AG04449 (cell line): Measurements from ENCODE around the gene ANKIB1.

Experiments
- CTCF ChIA-PET: fragments of 350-600 bp; formaldehyde crosslinking; extraction: SDS; loops from one replicate; lab custom pipeline; 2021; ENCODE audit warnings: antibody characterized with exemption; lab: Yijun Ruan, JAX
- POLR2A ChIA-PET: fragments of 400-600, 350-600 bp; formaldehyde crosslinking; extraction: SDS; loops from one replicate; lab custom pipeline; 2020; ENCODE audit warnings: antibody characterized with exemption, inconsistent platforms; lab: Yijun Ruan, JAX
- DNase-seq: peaks from one replicate; pipeline ENCODE4 v3.0.0-alpha.2; 2010; ENCODE audit warnings: low read depth, low spot score
- H3K4me3 ChIP-seq: 2 replicates; pipeline ENCODE4 v1.5.1; 2011; ENCODE audit warnings: low read depth, mild to moderate bottlenecking, control low read depth, low read length
- TF ChIP-seq, protein P1 (sequence below): IDR thresholded peaks from one replicate; pipeline ENCODE4 v1.5.1; 2011; ENCODE audit warnings: mild to moderate bottlenecking, moderate library complexity, low read length, control low read depth, inconsistent platforms; ENCODE audit not compliant: insufficient read depth; ENCODE audit errors: missing control alignments

The ANKIB1 gene

DNA sequence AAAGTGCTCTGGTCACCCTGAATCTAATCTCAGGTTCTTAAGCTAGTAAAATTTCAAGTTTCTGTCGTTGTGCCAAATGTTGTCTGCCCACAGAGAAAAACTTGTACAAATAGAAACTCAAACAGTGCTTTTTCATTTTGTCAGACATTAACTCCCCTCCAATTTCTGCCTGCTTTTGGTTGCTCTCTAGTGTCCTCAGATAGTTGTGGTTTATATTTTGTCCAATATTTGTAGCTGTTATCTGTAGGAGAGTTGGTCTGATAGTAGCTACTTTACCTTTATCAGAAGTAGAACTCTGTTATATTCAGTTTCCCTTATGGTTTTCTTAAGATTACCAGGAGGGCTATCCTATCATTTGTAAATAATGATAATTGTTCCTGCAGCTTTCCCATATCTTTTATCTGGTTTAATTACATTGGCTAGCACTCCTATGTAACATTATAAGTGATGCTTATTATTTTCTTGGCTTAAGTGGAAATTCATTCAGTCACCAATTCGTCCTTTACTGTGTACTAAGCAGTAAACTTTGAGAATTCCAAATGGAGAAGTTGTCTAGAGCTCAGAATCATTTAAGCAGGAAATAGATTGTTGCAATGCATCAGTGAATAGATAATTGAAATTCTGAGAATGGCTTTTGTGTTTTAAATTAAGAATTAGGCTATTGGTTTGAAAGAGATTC is 91.0 kb downstream of the ANKIB1 start:
- ChIA-PET CTCF (no interaction called here), POLR2A (no interaction called here)
- no peak for DNase-seq
- no peak overlapping the region for H3K4me3 ChIP-seq
- TF ChIP-seq, protein P1, sequence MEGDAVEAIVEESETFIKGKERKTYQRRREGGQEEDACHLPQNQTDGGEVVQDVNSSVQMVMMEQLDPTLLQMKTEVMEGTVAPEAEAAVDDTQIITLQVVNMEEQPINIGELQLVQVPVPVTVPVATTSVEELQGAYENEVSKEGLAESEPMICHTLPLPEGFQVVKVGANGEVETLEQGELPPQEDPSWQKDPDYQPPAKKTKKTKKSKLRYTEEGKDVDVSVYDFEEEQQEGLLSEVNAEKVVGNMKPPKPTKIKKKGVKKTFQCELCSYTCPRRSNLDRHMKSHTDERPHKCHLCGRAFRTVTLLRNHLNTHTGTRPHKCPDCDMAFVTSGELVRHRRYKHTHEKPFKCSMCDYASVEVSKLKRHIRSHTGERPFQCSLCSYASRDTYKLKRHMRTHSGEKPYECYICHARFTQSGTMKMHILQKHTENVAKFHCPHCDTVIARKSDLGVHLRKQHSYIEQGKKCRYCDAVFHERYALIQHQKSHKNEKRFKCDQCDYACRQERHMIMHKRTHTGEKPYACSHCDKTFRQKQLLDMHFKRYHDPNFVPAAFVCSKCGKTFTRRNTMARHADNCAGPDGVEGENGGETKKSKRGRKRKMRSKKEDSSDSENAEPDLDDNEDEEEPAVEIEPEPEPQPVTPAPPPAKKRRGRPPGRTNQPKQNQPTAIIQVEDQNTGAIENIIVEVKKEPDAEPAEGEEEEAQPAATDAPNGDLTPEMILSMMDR, result no peak

DNA sequence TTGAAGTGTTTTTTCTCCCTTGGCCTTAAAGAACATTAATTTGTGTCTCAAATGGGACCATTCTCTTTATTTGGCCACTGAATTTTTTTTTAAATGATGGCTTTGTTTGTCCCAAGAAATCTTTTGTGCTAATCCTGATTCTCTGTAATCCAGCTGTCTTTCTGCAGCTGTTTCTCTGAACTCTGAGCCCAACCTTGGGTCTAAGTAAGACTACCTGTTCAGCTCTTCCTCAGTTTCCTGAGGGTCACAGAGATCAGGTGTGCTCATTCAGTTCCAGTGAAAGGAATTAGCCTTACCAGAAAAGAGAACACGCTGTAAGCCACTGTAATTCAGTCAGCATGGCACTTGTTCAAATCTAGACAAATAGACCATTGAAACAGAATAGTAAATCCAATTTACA is 94.2 kb downstream of the ANKIB1 start:
- ChIA-PET POLR2A (no interaction called here), CTCF (no interaction called here)
- no peak overlapping the region for H3K4me3 ChIP-seq

DNA sequence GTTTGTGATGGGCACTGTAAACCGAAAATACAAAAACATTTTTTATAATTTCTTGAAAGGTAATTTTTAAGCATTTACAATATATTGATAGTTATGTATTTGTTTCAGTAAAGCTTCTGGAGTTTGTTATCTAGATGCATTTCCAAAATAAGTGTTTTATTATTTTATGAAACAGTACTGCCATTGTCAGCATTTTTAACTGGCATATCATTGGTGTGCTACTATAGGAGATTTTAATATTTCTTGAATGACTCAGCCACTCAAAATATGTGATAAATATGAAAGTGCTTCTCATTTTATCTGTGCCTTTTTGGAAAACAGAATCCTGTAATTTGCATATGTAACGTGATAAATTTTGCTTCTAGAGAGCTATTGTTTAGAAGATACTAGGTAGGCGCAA is 97.9 kb downstream of the ANKIB1 start:
- TF ChIP-seq, protein P1, result no peak
- DNase-seq, result no peak
- ChIA-PET POLR2A (no interaction called here), CTCF (no interaction called here)
- H3K4me3 ChIP-seq, result no peak overlapping the region

More for the DNA sequence above, 94.2 kb downstream of the ANKIB1 start:
- DNase-seq, result no peak
- TF ChIP-seq, protein P1, result no peak

DNA sequence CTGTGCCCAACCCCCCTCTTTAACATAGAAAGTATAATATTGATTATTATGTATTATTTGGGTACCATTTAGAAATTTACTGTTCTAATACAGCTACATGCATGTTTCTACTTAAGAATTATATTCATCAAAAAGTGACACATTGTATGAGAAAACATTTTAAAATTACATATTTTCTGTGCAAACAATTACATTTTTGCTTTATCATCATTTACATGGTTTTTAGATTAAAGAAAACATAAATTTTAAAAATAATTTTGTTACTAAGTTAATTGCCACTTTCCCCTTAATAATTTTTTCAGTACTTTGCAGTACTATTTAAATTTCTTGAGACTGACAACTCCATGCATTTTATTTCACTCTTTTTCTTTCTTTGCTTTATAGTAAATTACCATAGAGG is 106.2 kb downstream of the ANKIB1 start:
- CTCF ChIA-PET, result interaction anchor here (1.1 kb wide), 1 partner anchor 15 kb away, joined by 3 read pairs; no protein-coding TSS in a partner anchor
- TF ChIP-seq, protein P1, result no peak
- no peak overlapping the region for H3K4me3 ChIP-seq
- DNase-seq, result no peak
- POLR2A ChIA-PET, result no interaction called here

DNA sequence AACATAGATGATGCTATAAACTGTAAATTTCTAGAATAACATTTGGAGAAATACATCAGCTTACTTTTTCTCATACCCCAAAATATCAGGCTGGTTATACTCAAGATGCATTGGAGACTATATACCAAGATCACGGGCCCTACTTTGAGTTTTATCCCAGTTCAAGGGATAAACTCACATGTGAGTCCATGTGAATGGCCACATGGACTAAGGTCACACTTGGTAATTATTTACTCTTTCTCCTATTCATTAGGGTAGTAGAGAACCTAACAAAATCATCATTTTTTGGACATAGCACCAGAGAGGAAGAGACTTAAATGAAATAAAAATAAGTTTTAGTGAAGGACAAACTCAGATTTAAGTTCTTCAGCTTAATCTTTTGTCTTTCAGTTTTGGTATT is 108.4 kb downstream of the ANKIB1 start:
- H3K4me3 ChIP-seq, result no peak overlapping the region
- ChIA-PET CTCF (interaction anchor here (1.1 to 1.4 kb wide), 3 partner anchors 9 to 70 kb away, joined by 3 to 5 read pairs (median 3); no protein-coding TSS in a partner anchor), POLR2A (no interaction called here)
- TF ChIP-seq, protein P1, result no peak
- DNase-seq, result no peak

DNA sequence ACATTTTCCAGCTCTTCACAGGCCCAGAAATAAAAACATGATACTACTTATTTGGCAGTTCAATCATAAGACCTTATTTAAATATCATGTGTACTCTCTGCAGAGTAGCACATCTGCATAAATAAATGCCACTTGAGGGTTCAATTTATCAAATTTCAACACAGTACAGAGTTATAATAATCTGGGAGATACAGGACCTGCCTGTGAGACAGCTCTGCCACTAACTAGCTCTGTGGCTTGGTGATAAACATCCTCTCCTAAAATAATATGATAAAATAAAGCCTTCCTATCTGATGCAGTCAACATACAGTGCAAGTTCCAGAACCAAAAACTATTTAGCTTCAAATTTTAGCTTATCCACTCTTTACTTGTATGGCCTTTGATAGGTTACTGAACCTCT is 110.6 kb downstream of the ANKIB1 start:
- ChIA-PET CTCF (no interaction called here), POLR2A (no interaction called here)
- TF ChIP-seq, protein P1, result no peak
- DNase-seq, result no peak
- H3K4me3 ChIP-seq, result no peak overlapping the region
